Activated T-helper 2 cell treated with anti-CD3 and anti-CD28 coated beads, Interferon-gamma antibody, Interleukin-2, Interleukin-4, amounts not matched to agents 10 μg/mL and 5 μg/mL and 100 μg/mL, durations not matched to agents 14 hours and 24 hours and 36 hours (primary cell): ENCODE data around the gene LHX2. TPM values are rescaled to one million over a fixed set of nuclear protein-coding genes. Genes with fewer than 3 reads are reported as not detected.

Experiments used
- DNase-seq: peaks from one replicate; pipeline ENCODE4 v3.0.0; 2021; ENCODE audit warnings: low spot score
- H3K27ac Mint-ChIP-seq: one replicate; pipeline ENCODE4 v1.8.0; 2021; ENCODE audit warnings: mixed read lengths
- H3K27me3 Mint-ChIP-seq: one replicate; pipeline ENCODE4 v1.8.0; 2021; ENCODE audit warnings: low read depth, mixed read lengths
- H3K36me3 Mint-ChIP-seq: one replicate; pipeline ENCODE4 v1.8.0; 2021; ENCODE audit warnings: low read depth, mixed read lengths
- H3K4me1 Mint-ChIP-seq: one replicate; pipeline ENCODE4 v1.8.0; 2021; ENCODE audit warnings: low read depth, mixed read lengths
- H3K4me3 Mint-ChIP-seq: one replicate; pipeline ENCODE4 v1.8.0; 2021; ENCODE audit warnings: low read depth, mild to moderate bottlenecking, moderate library complexity, mixed read lengths
- H3K9me3 Mint-ChIP-seq: one replicate; pipeline ENCODE4 v1.8.0; 2021; ENCODE audit warnings: mixed read lengths
- intact Hi-C: fragments of 100-400 bp; cut with micrococcal nuclease; formaldehyde crosslinking; loops from one replicate; pipeline ENCODE4 v1.15.1; 2023
- total RNA-seq: library from RNA; stranded (reverse); gene quantifications from 2 replicates; pipeline ENCODE4 v1.2.3, GENCODE V29; 2022

Gene LHX2
- total RNA-seq, 1 donor from 2014 or later, result not detected

DNA sequence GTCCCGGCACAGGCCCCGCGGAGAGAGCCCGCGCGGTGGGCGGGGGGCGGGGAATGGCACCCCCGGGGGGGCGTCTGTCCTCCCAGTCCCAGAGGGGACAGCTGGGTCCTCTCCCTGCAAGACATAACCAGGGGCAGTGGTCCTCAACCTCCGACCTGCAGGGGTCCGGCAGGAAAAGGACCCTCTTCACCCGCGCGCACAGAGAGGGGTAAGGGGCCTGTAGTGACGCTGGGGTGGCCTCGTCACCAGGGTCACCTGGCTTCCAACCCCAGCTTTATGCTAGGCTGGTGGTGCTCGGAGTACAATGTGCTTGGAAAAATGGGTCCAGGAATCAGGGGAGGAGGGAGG, 34.2 kb downstream of the LHX2 start:
- intact Hi-C loops, result no loop called here
- peaks cover 60% of the 10 kb centered on the region for H3K27me3 Mint-ChIP-seq
- H3K36me3 Mint-ChIP-seq, result no peaks in the 10 kb centered on the region
- peaks cover 3% of the 10 kb centered on the region for H3K4me1 Mint-ChIP-seq
- DNase-seq, result no peak
- no peak overlapping the region for H3K27ac Mint-ChIP-seq
- no peaks in the 10 kb centered on the region for H3K9me3 Mint-ChIP-seq
- no peak overlapping the region for H3K4me3 Mint-ChIP-seq

DNA sequence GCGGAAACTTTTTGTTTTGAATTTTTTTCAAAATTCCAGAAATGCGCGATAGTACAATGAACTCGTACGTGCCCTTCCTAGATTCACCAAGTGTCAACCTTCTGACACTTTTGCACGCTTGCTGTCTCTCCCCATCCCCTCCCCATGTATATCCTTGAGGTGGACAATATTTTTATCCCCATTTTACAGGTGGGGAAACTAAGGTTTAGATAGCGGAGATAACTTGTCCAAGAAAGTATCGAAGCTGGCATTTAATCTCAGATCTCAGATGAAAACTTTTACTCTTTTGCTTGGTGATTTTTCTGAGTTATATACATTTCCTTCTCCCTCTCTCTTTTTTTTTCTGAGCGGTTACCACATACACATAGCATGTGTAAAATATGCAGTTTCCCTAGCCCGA, 34.6 kb downstream of the LHX2 start:
- no peak overlapping the region for H3K27ac Mint-ChIP-seq
- H3K36me3 Mint-ChIP-seq, result no peaks in the 10 kb centered on the region
- no peak overlapping the region for H3K4me3 Mint-ChIP-seq
- H3K9me3 Mint-ChIP-seq, result no peaks in the 10 kb centered on the region
- H3K27me3 Mint-ChIP-seq, result peaks cover 60% of the 10 kb centered on the region
- peaks cover 3% of the 10 kb centered on the region for H3K4me1 Mint-ChIP-seq
- intact Hi-C loops, result no loop called here
- DNase-seq, result no peak

DNA sequence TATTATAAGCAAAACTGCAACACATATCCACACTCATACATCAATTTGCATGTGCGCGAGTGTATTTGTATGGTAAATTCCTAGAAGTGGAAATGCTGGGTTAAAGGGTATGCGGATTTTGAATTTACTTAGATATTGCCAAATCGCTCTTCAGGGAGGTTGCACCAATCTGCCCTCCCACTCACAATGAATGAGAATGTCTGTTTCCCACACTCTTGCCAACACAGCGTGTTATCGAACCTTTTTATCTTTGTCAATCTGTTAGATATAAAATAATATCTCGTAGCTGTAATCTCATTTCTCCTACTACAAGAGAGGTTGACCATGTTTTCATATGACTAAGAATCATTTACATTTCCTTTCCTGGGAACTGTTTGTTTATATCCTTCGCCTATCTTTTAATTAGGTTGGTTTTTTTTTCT, 35.7 kb downstream of the LHX2 start:
- peaks cover 55% of the 10 kb centered on the region for H3K27me3 Mint-ChIP-seq
- DNase-seq, result no peak
- intact Hi-C loops, result no loop called here
- H3K4me1 Mint-ChIP-seq, result no peaks in the 10 kb centered on the region
- no peak overlapping the region for H3K4me3 Mint-ChIP-seq
- no peaks in the 10 kb centered on the region for H3K9me3 Mint-ChIP-seq
- no peak overlapping the region for H3K27ac Mint-ChIP-seq
- H3K36me3 Mint-ChIP-seq, result no peaks in the 10 kb centered on the region

DNA sequence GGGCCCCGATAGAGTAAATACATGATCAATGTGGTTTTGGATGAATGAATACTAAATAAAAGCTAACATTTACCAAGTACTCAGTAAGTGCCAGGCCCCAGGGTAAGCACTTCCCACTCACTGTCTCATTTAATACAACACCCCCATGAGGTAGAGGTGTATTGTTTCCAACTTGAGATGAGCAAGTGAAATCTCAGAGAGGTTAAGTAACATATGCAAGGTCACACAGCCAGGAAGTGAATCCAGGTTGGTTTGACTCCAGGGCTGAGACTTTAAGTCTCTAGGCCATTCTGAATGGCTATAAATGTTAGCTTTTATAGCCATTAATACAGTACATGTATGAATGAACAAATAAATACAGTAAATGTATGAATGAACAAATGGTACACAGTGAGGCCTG, 39.4 kb downstream of the LHX2 start:
- no peak overlapping the region for H3K27ac Mint-ChIP-seq
- H3K4me1 Mint-ChIP-seq, result peaks cover 2% of the 10 kb centered on the region
- H3K36me3 Mint-ChIP-seq, result no peaks in the 10 kb centered on the region
- peaks cover 5% of the 10 kb centered on the region for H3K9me3 Mint-ChIP-seq
- DNase-seq, result no peak
- H3K4me3 Mint-ChIP-seq, result no peak overlapping the region
- intact Hi-C loops, result no loop called here
- peaks cover 49% of the 10 kb centered on the region for H3K27me3 Mint-ChIP-seq

DNA sequence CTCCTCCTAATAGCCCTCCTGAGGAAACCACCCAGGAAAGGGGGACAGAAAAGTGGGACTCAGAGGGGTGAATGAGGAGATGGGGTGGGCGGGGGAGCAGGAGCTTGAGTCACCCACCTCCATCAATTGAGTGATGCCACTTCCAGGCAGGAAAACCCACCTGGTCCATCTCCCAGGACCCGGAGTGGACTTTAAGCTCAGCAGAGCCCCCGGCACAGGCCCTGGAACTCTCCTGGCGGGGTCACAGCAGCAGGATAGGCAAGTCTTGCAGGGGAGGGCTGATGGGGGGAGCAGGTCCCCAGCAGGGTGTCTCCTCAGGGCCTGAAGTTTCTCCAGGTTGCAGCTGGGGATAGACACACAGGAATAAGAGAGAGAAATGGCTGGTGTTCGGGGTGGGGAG, 40.8 kb downstream of the LHX2 start:
- Mint-ChIP-seq H3K27ac (no peak overlapping the region), H3K36me3 (no peaks in the 10 kb centered on the region), H3K4me1 (peaks cover 2% of the 10 kb centered on the region), H3K27me3 (peaks cover 44% of the 10 kb centered on the region), H3K9me3 (peaks cover 5% of the 10 kb centered on the region), H3K4me3 (no peak overlapping the region)
- DNase-seq, result no peak
- intact Hi-C loops, result no loop called here

DNA sequence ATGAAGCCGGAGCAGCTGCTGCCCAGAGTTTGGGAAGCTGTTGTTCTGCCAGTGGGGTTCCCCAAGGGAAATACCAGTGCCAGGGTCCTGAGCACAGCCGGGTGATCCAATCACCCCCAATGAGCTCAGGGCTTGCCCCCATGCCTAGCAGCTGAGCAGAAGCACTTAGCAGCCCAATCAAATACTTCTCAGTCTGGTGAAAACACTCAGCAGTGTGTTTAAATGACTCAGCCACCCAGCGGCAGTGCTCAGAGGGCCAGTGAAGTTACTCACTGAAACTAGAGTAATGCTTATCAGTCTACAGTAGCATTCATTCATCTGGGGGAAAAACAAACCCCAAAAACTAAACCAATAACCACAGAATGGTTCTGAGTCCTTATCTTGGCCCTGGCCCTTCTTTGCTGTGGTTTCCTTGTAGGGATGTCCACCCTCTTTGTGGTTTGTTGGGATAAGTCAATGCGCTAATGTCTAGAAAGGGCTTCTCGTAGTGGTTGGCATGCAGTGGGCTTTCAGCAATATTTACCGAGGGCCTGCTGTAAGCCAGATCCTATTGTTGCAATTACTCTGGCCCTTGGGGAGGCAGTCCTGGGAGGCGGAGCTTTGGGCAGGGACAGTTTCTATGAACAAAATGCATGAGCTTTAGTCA, 43.1 kb downstream of the LHX2 start:
- peaks cover 2% of the 10 kb centered on the region for H3K4me1 Mint-ChIP-seq
- H3K4me3 Mint-ChIP-seq, result no peak overlapping the region
- no peaks in the 10 kb centered on the region for H3K36me3 Mint-ChIP-seq
- H3K27me3 Mint-ChIP-seq, result peaks cover 50% of the 10 kb centered on the region
- no peak for DNase-seq
- intact Hi-C loops, result no loop called here
- peaks cover 7% of the 10 kb centered on the region for H3K9me3 Mint-ChIP-seq
- no peak overlapping the region for H3K27ac Mint-ChIP-seq

DNA sequence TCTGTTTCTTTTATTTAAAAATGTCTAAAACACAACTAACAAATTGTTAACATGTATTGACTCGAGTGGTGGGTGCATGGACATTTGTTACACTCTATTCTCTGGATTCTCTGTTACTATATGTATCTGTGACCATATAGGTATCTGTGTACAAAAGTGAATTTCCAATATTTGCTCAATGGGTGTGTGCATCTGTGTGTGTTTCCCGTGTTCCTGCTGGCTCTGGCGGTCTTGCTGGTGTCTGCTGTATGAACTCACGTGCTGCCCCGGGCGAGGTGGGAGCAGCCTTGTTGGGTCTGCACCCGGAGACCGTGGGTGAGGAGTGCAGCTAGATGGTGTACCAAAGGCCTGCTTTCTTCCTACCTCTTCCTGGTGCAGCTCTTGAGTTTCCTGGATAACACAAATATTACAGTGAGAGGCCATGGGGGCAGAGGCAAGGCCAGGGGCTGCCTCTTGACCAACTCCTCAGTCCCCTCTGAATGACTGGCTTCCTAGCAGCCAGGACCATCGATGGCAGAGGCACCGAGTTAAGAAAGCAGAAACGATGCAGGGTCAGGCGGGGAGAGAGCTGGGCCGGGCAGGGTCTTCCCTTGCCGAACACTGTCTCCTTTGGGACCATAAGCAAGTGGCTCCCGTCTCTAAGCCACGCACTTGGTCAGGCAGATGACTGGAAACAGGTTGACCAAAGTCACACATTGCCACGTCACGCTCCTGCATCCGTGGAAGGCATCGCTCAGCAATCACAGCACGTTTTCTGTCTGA, 49.5 kb downstream of the LHX2 start:
- Mint-ChIP-seq H3K27ac (no peak overlapping the region), H3K36me3 (no peaks in the 10 kb centered on the region), H3K27me3 (peaks cover 26% of the 10 kb centered on the region), H3K4me1 (no peaks in the 10 kb centered on the region), H3K4me3 (no peak overlapping the region), H3K9me3 (peaks cover 3% of the 10 kb centered on the region)
- intact Hi-C loops, result no loop called here
- DNase-seq, result no peak

DNA sequence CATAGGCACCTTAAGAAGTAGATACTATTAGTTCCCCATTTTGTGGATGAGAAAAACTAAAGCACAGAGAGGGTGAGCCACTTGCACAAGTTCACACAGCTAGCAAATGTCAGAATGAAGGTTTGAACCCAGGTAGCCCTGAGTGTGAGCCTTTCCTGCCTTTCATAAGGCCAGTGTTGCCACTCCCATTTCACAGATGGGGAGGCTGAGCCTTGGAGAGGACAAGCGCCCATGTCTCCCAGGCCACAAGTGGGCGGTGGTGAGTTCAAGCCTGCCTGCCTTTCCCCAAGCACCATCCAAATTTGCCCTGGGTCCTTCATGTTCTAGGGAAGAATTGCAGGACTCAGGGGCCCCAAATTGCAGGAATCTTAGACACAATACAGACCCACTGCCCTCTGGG, 50.6 kb downstream of the LHX2 start:
- DNase-seq, result no peak
- H3K27ac Mint-ChIP-seq, result no peak overlapping the region
- intact Hi-C loops, result no loop called here
- H3K4me3 Mint-ChIP-seq, result no peak overlapping the region
- H3K4me1 Mint-ChIP-seq, result no peaks in the 10 kb centered on the region
- H3K36me3 Mint-ChIP-seq, result no peaks in the 10 kb centered on the region
- peaks cover 3% of the 10 kb centered on the region for H3K9me3 Mint-ChIP-seq
- H3K27me3 Mint-ChIP-seq, result peaks cover 18% of the 10 kb centered on the region

DNA sequence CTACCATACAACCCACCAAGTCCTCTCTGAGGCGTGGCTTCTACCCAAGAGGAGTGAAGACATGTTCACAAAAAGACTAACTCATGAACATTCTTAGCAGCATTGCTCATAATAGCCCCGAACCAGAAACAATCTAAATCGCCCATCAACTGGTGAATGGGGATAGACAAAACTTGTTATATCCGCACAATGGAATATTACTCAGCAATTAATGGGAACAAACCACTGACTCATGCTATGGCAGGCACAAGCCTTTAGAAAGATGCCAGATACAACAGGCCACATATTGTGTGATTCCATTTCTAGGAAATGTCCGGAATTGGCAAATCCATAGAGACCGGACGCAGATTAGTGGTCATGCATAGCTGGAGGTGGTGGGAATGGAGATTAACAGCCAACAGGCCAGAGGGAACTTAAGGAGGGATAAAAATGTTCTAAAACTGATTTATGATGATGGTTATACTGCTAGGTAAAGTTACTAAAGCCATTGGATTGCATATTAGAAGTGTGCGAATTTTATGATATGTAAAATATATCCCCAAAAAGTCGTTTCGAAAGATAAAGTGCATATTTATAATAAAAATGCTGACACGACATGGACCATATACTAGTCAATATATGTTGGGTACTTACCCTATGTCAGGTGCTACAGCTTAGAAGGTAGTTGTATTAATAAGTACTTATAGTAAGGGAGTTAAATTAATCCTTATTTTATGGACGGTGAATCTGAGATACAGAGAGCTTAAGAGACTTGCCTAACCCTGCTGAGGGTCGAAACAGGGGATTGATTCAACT, 55.4 kb downstream of the LHX2 start:
- Mint-ChIP-seq H3K9me3 (no peaks in the 10 kb centered on the region), H3K4me1 (no peaks in the 10 kb centered on the region), H3K4me3 (no peak overlapping the region), H3K36me3 (no peaks in the 10 kb centered on the region), H3K27me3 (peaks cover 9% of the 10 kb centered on the region), H3K27ac (no peak overlapping the region)
- no peak for DNase-seq
- intact Hi-C loops, result no loop called here

DNA sequence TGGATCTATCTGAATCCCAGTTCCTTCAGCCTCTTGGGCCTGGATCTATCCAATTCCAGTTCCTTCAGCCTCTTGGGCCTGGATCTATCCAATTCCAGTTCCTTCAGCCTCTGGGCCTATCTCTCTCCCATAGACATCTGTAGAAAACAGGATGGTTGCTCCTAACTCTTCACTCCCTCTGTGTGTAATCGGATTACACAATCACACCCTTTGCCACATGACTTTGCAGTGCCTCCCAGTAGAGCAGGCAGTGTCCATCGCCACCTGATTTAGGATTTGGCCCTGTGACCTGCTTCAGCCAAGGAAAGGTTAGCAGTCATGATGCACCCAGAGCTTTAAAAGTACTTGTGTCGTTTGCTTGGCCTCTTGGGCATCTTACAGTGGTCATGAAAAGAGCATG, 56.7 kb downstream of the LHX2 start:
- Mint-ChIP-seq H3K36me3 (no peaks in the 10 kb centered on the region), H3K4me3 (no peak overlapping the region), H3K27ac (no peak overlapping the region), H3K27me3 (peaks cover 16% of the 10 kb centered on the region), H3K9me3 (no peaks in the 10 kb centered on the region), H3K4me1 (no peaks in the 10 kb centered on the region)
- intact Hi-C loops, result no loop called here
- DNase-seq, result no peak

DNA sequence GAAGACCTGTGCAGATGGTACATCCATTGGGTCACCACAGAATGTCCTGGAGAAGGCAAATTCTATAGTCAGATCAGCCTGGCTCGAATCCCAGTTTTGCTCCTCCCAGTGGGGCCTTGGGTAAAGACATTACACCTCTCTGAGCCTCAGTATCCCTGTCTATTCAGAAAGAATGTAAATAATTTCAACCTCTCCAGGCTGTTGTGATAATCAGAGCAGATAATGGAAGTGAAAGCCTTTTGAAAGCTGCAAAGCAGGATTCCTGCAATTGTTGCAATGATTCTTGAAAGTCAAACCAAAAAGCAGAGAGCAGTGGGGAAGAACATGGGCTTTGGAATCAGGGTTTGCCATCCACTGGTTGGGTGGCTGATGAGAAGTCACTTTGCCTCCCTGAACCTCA, 63.2 kb downstream of the LHX2 start:
- Mint-ChIP-seq H3K27me3 (peaks cover 30% of the 10 kb centered on the region), H3K4me1 (no peaks in the 10 kb centered on the region), H3K27ac (no peak overlapping the region), H3K4me3 (no peak overlapping the region), H3K9me3 (no peaks in the 10 kb centered on the region), H3K36me3 (no peaks in the 10 kb centered on the region)
- DNase-seq, result no peak
- intact Hi-C loops, result no loop called here

DNA sequence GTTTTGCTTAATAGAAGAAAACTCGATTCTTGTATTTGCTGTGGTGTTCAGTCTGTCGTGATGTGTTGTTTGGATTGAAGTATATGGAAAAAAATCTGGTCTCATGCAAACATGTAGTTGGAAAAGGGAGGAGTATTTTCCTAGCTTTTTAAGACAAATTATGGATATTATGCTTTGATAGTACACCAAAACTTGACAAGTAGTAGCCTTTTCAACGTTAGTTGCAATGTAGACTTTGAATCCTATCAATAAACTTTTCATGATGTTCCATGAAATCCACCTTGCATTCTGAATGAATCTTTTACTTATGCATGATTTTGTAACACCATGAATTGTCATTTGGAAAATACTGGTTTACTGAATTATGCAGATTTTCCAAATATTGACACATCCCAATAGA, 64.2 kb downstream of the LHX2 start:
- H3K4me1 Mint-ChIP-seq, result no peaks in the 10 kb centered on the region
- no peak overlapping the region for H3K27ac Mint-ChIP-seq
- DNase-seq, result no peak
- intact Hi-C loops, result no loop called here
- no peaks in the 10 kb centered on the region for H3K36me3 Mint-ChIP-seq
- peaks cover 26% of the 10 kb centered on the region for H3K27me3 Mint-ChIP-seq
- H3K4me3 Mint-ChIP-seq, result no peak overlapping the region
- no peaks in the 10 kb centered on the region for H3K9me3 Mint-ChIP-seq

DNA sequence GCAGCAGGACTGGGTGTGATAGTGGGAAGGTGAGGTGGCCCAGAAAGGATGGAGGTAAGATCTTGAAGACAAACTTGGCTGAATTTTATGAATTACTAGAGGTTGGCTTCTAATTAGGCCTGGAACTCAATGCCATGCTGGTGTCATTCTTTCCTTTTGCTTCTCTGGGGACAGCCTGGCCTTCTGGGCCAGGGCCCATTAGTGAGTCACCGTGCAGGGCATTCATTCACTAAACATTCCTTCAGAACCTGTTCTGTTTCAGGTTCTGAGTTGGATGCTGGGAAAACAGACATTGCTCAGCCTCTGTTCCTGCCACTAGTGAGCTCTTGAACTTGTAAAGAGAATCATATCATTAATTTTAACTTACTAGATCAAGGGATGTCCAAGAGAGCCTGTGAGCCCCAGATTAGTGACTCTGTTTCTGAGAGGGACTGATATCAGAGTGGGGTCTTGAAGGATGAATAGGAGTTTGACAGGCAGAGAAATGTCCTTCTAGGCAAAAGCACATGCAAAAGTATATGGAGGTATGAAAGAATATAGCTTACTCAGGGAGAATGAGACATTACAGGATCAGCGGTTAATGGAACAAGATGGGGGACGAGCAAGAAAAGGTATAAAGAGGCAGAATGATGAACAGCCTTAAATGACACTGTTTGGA, 66.5 kb downstream of the LHX2 start:
- no peaks in the 10 kb centered on the region for H3K9me3 Mint-ChIP-seq

More for the DNA sequence above, 66.5 kb downstream of the LHX2 start:
- Mint-ChIP-seq H3K27me3 (peaks cover 15% of the 10 kb centered on the region), H3K4me1 (no peaks in the 10 kb centered on the region), H3K36me3 (no peaks in the 10 kb centered on the region), H3K27ac (no peak overlapping the region), H3K4me3 (no peak overlapping the region)
- no peak for DNase-seq
- intact Hi-C loops, result no loop called here
